Osteoblast (primary cell): ENCODE results near the gene SDHAF3. TPM values are rescaled to one million over a fixed set of nuclear protein-coding genes. Genes with fewer than 3 reads are reported as not detected.

Source experiments
- DNase-seq: peaks from one replicate; pipeline ENCODE4 v3.0.0; 2011; ENCODE audit warnings: low spot score, mixed read lengths; ENCODE audit not compliant: insufficient read length; ENCODE audit errors: missing footprints
- H2AFZ ChIP-seq: 2 replicates; pipeline ENCODE4 v1.6.0; 2011; ENCODE audit warnings: mild to moderate bottlenecking, low read length
- H3K27ac ChIP-seq: 2 replicates; pipeline ENCODE4 v1.5.1; 2011; ENCODE audit warnings: mild to moderate bottlenecking, low read depth, low read length, moderate library complexity
- H3K27me3 ChIP-seq: 2 replicates; pipeline ENCODE4 v1.6.0; 2012; ENCODE audit warnings: mild to moderate bottlenecking, control low read depth, inconsistent platforms, low read length, moderate library complexity; ENCODE audit not compliant: insufficient read depth
- H3K36me3 ChIP-seq: 2 replicates; pipeline ENCODE4 v1.5.1; 2011; ENCODE audit warnings: mild to moderate bottlenecking, low read length, control low read depth, moderate library complexity; ENCODE audit not compliant: insufficient read depth
- H3K4me1 ChIP-seq: 2 replicates; pipeline ENCODE4 v1.5.1; 2011; ENCODE audit warnings: mild to moderate bottlenecking, low read length, control low read depth, moderate library complexity; ENCODE audit not compliant: insufficient read depth
- H3K4me2 ChIP-seq: 2 replicates; pipeline ENCODE4 v1.6.0; 2011; ENCODE audit warnings: mild to moderate bottlenecking, low read length; ENCODE audit not compliant: insufficient read depth
- H3K4me3 ChIP-seq: fragments of 200-600 bp; sonication (generic); 3 replicates; pipeline ENCODE4 v1.5.1; 2012; ENCODE audit warnings: mild to moderate bottlenecking, low read length, inconsistent platforms; ENCODE audit not compliant: insufficient read depth
- H3K79me2 ChIP-seq: 2 replicates; pipeline ENCODE4 v1.6.0; 2012; ENCODE audit warnings: mild to moderate bottlenecking, low read length, control low read depth, inconsistent platforms; ENCODE audit not compliant: insufficient read depth
- H3K9me3 ChIP-seq: 2 replicates; pipeline ENCODE4 v1.5.1; 2011; ENCODE audit warnings: low read depth, low read length, control low read depth
- H4K20me1 ChIP-seq: 2 replicates; pipeline ENCODE4 v1.6.0; 2012; ENCODE audit warnings: mild to moderate bottlenecking, low read length, control low read depth; ENCODE audit not compliant: insufficient read depth
- total RNA-seq: library from RNA; depleted of rRNA; stranded (reverse); fragments of >200 nt; gene quantifications from 2 replicates; pipeline ENCODE4 v1.2.3, GENCODE V29; 2012
- TF ChIP-seq, protein P1 (sequence below): IDR thresholded peaks from 2 replicates; pipeline ENCODE4 v1.5.1; 2011; ENCODE audit warnings: mild to moderate bottlenecking, low read depth, low read length, moderate library complexity; ENCODE audit errors: extremely low read depth

Gene SDHAF3
- total RNA-seq, 1 donor = 6.5 TPM

DNA sequence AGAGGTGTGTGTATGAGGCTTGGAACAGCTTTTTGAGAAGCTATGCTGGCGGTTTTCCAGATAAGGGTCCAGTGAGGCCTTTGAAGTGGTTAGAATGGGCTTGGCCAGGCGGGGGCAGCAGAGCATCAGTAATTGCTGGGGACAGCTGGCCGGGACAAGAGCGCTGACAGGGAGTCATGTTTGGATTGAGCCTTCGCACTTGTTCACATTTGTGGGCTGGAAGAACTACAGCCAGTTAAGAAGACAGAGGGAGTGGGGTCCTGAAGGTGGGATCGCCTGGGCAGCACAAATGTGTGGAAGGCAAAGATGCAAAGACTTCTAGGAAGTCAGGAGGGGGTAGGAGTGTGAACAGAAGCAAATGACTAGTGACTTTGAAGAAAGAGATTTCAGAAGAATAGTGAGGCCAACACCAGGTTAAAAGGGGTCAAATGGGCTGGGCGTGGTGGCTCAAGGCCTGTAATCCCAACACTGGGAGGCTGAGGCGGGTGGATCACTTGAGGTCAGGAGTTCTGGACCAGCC lies 12.7 kb upstream of the SDHAF3 start:
- Histone ChIP-seq H2AFZ (peak overlapping the region; percentile 74), H3K27me3 (no peaks in the 10 kb centered on the region), H4K20me1 (no peaks in the 10 kb centered on the region), H3K9me3 (no peaks in the 10 kb centered on the region), H3K36me3 (no peaks in the 10 kb centered on the region), H3K27ac (no peak overlapping the region), H3K4me3 (no peak overlapping the region), H3K4me1 (no peaks in the 10 kb centered on the region), H3K79me2 (no peaks in the 10 kb centered on the region), H3K4me2 (no peak overlapping the region)
- DNase-seq = peak; percentile 88
- TF ChIP-seq, protein P1, sequence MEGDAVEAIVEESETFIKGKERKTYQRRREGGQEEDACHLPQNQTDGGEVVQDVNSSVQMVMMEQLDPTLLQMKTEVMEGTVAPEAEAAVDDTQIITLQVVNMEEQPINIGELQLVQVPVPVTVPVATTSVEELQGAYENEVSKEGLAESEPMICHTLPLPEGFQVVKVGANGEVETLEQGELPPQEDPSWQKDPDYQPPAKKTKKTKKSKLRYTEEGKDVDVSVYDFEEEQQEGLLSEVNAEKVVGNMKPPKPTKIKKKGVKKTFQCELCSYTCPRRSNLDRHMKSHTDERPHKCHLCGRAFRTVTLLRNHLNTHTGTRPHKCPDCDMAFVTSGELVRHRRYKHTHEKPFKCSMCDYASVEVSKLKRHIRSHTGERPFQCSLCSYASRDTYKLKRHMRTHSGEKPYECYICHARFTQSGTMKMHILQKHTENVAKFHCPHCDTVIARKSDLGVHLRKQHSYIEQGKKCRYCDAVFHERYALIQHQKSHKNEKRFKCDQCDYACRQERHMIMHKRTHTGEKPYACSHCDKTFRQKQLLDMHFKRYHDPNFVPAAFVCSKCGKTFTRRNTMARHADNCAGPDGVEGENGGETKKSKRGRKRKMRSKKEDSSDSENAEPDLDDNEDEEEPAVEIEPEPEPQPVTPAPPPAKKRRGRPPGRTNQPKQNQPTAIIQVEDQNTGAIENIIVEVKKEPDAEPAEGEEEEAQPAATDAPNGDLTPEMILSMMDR = peak; percentile 81

DNA sequence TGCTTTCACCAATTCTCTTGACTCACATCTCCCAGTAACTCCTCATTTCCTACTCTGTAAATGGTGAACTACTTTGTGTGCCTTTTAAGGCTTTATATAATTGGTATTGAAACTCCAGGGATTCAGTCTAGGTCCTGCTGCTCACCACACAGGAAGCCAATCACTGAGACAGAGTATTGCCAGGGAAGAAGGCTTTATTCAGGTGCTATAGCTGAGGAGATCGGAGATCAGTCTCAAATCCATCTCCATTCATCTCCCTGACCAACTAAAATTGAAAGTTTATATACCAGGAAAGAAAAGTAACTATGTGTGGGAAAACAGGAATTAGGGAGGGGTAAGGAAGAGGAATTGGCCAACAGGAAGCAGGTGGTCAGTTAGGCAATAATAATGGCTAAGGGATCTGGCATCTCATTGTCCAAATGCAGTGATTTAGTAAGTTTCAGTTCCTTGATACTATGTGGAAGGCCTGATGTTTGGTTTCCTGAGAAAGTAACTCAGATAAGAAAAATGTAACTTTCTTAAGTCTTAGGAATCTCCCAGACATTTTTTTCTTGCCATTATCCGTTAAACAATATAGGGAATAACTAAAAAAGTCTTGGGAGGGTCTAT lies 10.2 kb upstream of the SDHAF3 start:
- DNase-seq = no peak
- H3K9me3 ChIP-seq = no peaks in the 10 kb centered on the region
- H3K4me1 ChIP-seq = no peaks in the 10 kb centered on the region
- no peaks in the 10 kb centered on the region for H3K27me3 ChIP-seq
- no peak overlapping the region for H2AFZ ChIP-seq
- TF ChIP-seq, protein P1 = no peak
- H3K27ac ChIP-seq = no peak overlapping the region
- no peaks in the 10 kb centered on the region for H3K79me2 ChIP-seq
- H3K4me2 ChIP-seq = no peak overlapping the region
- no peaks in the 10 kb centered on the region for H3K36me3 ChIP-seq
- H3K4me3 ChIP-seq = no peak overlapping the region
- no peaks in the 10 kb centered on the region for H4K20me1 ChIP-seq

DNA sequence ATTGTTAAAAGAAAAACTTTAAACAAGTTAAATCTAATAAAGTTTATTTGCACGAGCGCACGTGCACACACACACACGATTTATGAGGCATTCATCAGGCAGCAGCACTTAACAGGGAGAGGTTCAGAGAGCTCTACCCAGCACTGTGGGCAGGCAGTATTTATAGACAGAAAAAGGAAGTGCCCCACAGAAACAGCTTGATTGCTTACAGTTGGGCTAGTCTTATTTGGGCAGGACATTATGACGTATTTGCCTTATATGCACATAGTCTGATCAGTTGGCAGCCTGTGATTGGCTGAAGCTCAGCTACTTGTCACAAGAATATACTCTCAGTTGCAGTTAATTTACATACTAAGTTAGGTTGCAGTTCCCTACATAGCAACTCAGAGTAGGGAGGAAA lies 1.2 kb upstream of the SDHAF3 start:
- Histone ChIP-seq H4K20me1 (no peaks in the 10 kb centered on the region), H3K36me3 (no peaks in the 10 kb centered on the region), H3K27ac (no peak overlapping the region), H3K4me2 (no peak overlapping the region), H3K4me3 (no peak overlapping the region), H2AFZ (peak overlapping the region; percentile 100), H3K79me2 (no peaks in the 10 kb centered on the region), H3K9me3 (no peaks in the 10 kb centered on the region), H3K4me1 (peaks cover 7% of the 10 kb centered on the region), H3K27me3 (no peaks in the 10 kb centered on the region)
- no peak for DNase-seq
- TF ChIP-seq, protein P1 = no peak

DNA sequence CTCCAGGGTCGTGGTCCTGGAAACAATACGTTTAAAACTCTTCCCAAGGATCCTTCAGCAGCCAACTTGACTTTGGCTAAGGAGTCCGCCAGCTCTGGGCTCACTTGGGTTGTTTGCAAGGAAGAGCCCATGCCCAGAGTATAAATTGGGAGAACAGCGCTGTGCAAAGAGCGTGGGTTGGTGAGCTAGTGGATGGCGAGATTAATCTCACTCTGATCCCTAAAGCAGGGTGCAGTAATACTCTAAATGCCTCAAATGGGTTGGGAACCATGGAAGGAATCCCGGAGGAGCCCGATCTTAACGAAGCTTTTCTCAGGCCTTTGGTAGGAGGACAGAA lies 495 bp upstream of the SDHAF3 start:
- peak overlapping the region; percentile 100 for H2AFZ ChIP-seq
- no peaks in the 10 kb centered on the region for H4K20me1 ChIP-seq
- peaks cover 7% of the 10 kb centered on the region for H3K4me1 ChIP-seq
- no peaks in the 10 kb centered on the region for H3K27me3 ChIP-seq
- no peak for DNase-seq
- no peaks in the 10 kb centered on the region for H3K79me2 ChIP-seq
- H3K36me3 ChIP-seq = no peaks in the 10 kb centered on the region
- peak overlapping the region; percentile 90 for H3K4me2 ChIP-seq
- no peaks in the 10 kb centered on the region for H3K9me3 ChIP-seq
- peak overlapping the region; percentile 97 for H3K4me3 ChIP-seq
- TF ChIP-seq, protein P1 = no peak
- peak overlapping the region; percentile 59 for H3K27ac ChIP-seq
